ENCODE measurements around the gene TAPT1. TPM values are rescaled to one million over a fixed set of nuclear protein-coding genes. Genes with fewer than 3 reads are reported as not detected.
"Not testable (repeated sequence)": the region's sequence is repeated elsewhere in the genome, so short reads cannot be mapped to it uniquely, and the experiment has no call there.

The TAPT1 gene
- total and polyA plus RNA-seq, 2 donors (not counting 1 experiment from before 2014, with no cell fraction given), result 58.4 to 76.0 TPM

GRCh38 chr4:16150716-16151115 is 75.6 kb downstream of the TAPT1 start:
- POLR2A ChIA-PET, result no interaction called here
- ATAC-seq (ENCODE audit: low read depth) (no peak), DNase-seq (no peak)
- CTCF ChIA-PET, result no interaction called here
- H3K4me3 Mint-ChIP-seq, result no peak overlapping the region
- H3K9ac ChIP-seq (ENCODE audit: low read length), result no peak overlapping the region
- peaks cover 4% of the 10 kb centered on the region for H3K9me3 Mint-ChIP-seq (ENCODE audit: insufficient read depth)
- H3K4me1 ChIP-seq (ENCODE audit: control insufficient read depth in 2 of 2, insufficient read depth in 2 of 2, low read length in 2 of 2), result no peaks in the 10 kb centered on the region
- H3K27ac ChIP-seq (ENCODE audit: low read length in 2 of 2), result no peak overlapping the region
- H3K27me3 ChIP-seq (replicated peaks in 1 of 4; ENCODE audit: control extremely low read depth in 1 of 4, control insufficient read depth in 3 of 4, insufficient read depth in 4 of 4, low read length in 3 of 4), result no peaks in the 10 kb centered on the region
- no peak overlapping the region for H3K4me2 ChIP-seq (replicated peaks; ENCODE audit: low read depth, low read length, poor library complexity, severe bottlenecking)
- 83% methylated on average over 1 of the region's 2 CpGs for WGBS (ENCODE audit: insufficient coverage)
- no peaks in the 10 kb centered on the region for H3K36me3 ChIP-seq (replicated peaks in 1 of 2; ENCODE audit: control extremely low read depth in 1 of 2, control insufficient read depth in 1 of 2, extremely low read depth in 1 of 2, insufficient read depth in 2 of 2, low read length in 1 of 2)
- no peaks in the 10 kb centered on the region for H3K4me1 Mint-ChIP-seq
- H3K79me2 ChIP-seq (ENCODE audit: control insufficient read depth, insufficient read depth, low read length), result no peaks in the 10 kb centered on the region
- H2AFZ ChIP-seq (ENCODE audit: insufficient read depth, low read depth, low read length, poor library complexity, severe bottlenecking), result no peak overlapping the region
- H3K9me3 ChIP-seq (ENCODE audit: control extremely low read depth in 1 of 3, control insufficient read depth in 2 of 3, insufficient read depth in 1 of 3, low read length in 2 of 3), result peaks cover 0 to 7% (median under 1%) of the 10 kb centered on the region in 3 donors
- intact Hi-C loops (cut with micrococcal nuclease), result no loop called here
- TF ChIP-seq EZH2 (IDR thresholded peaks at IDR 0.05; ENCODE audit: borderline replicate concordance, insufficient read depth, low read depth, low read length, poor library complexity, severe bottlenecking) (no peak), CTCF (IDR thresholded peaks at IDR 0.05) (no peak)
- no peak overlapping the region for H3K4me3 ChIP-seq (ENCODE audit: control extremely low read depth in 1 of 5, extremely low read depth in 1 of 5, insufficient read depth in 1 of 5, low read depth in 2 of 5, low read length in 4 of 5)
- no peaks in the 10 kb centered on the region for H3K27me3 Mint-ChIP-seq
- H3K27ac Mint-ChIP-seq, result no peak overlapping the region
- no peaks in the 10 kb centered on the region for H4K20me1 ChIP-seq (ENCODE audit: control insufficient read depth, insufficient read depth, low read length, poor library complexity, severe bottlenecking)

GRCh38 chr4:16144913-16145312 is 81.4 kb downstream of the TAPT1 start:
- CTCF ChIA-PET; H3K27ac Mint-ChIP-seq; H3K79me2 ChIP-seq (ENCODE audit: control insufficient read depth, insufficient read depth, low read length); H4K20me1 ChIP-seq (ENCODE audit: control insufficient read depth, insufficient read depth, low read length, poor library complexity, severe bottlenecking); intact Hi-C loops (cut with micrococcal nuclease); H3K36me3 ChIP-seq (replicated peaks in 1 of 2; ENCODE audit: control extremely low read depth in 1 of 2, control insufficient read depth in 1 of 2, extremely low read depth in 1 of 2, insufficient read depth in 2 of 2, low read length in 1 of 2); POLR2A ChIA-PET; H3K4me3 Mint-ChIP-seq; ATAC-seq (ENCODE audit: low read depth); H3K4me1 ChIP-seq (ENCODE audit: control insufficient read depth in 2 of 2, insufficient read depth in 2 of 2, low read length in 2 of 2); H3K9ac ChIP-seq (ENCODE audit: low read length); H3K4me1 Mint-ChIP-seq; H3K27me3 Mint-ChIP-seq; H3K4me3 ChIP-seq (ENCODE audit: control extremely low read depth in 1 of 5, extremely low read depth in 1 of 5, insufficient read depth in 1 of 5, low read depth in 2 of 5, low read length in 4 of 5); H3K27ac ChIP-seq (ENCODE audit: low read length in 2 of 2); DNase-seq; H3K4me2 ChIP-seq (replicated peaks; ENCODE audit: low read depth, low read length, poor library complexity, severe bottlenecking); H3K27me3 ChIP-seq (replicated peaks in 1 of 4; ENCODE audit: control extremely low read depth in 1 of 4, control insufficient read depth in 3 of 4, insufficient read depth in 4 of 4, low read length in 3 of 4); H2AFZ ChIP-seq (ENCODE audit: insufficient read depth, low read depth, low read length, poor library complexity, severe bottlenecking): not testable (repeated sequence)
- WGBS (ENCODE audit: insufficient coverage), result 92% methylated on average over 3 of the region's 9 CpGs
- H3K9me3 Mint-ChIP-seq (ENCODE audit: insufficient read depth), result peaks cover 14% of the 10 kb centered on the region
- H3K9me3 ChIP-seq (ENCODE audit: control extremely low read depth in 1 of 3, control insufficient read depth in 2 of 3, insufficient read depth in 1 of 3, low read length in 2 of 3), result peaks cover 1 to 31% (median 3%) of the 10 kb centered on the region in 3 donors

Data from B cell (primary cell).